ENCODE results near the gene CDK6.
A peak's percentile ranks its signal among the peaks of the same experiment; 100 is the strongest.

Gene CDK6

GRCh38 chr7:92843781-92844180 lies 7.4 kb upstream of the CDK6 start:
- no peak for DNase-seq

DNA sequence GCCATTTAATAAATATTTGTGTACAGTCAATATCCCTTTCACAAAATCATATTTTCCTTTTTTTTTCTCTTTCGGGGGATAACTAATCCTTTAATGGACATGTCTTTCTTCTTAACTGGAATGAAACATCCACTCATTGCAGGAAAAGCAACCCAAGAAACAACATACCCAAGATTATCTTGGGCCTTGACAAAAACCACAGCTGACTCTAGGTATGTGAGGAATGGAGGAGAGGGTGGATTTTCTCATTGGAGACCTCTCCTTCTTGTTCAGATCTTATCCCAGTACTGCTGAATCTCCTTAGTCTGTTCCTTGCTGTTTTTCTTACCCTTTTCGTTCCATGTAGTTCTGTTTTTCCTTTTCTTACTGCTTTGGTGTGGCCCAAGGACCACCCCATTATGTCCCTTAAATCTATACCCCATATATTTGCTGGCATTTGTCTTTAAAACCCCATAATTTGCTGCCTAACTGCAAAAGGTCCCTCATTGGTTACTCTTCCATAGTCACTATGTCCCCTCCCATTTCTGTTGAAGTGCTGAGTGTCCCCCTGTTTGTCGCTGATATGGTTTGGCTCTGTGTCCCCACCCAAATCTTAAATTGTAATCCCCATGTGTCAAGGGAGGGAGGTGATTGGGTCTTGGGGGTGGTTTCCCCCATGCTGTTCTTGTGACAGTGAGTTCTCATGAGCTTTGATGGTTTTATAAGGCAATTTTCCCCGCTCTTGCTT lies 6.8 kb upstream of the CDK6 start:
- no peak for DNase-seq

GRCh38 chr7:92841192-92841591 lies 4.8 kb upstream of the CDK6 start:
- no peak for DNase-seq

GRCh38 chr7:92840316-92840715 lies 3.9 kb upstream of the CDK6 start:
- DNase-seq, result no peak

- DNase-seq, result no peak
Observed at GRCh38 chr7:92839901-92840300, 3.5 kb upstream of the CDK6 start.

GRCh38 chr7:92838934-92839333 lies 2.6 kb upstream of the CDK6 start:
- DNase-seq, result no peak

DNA sequence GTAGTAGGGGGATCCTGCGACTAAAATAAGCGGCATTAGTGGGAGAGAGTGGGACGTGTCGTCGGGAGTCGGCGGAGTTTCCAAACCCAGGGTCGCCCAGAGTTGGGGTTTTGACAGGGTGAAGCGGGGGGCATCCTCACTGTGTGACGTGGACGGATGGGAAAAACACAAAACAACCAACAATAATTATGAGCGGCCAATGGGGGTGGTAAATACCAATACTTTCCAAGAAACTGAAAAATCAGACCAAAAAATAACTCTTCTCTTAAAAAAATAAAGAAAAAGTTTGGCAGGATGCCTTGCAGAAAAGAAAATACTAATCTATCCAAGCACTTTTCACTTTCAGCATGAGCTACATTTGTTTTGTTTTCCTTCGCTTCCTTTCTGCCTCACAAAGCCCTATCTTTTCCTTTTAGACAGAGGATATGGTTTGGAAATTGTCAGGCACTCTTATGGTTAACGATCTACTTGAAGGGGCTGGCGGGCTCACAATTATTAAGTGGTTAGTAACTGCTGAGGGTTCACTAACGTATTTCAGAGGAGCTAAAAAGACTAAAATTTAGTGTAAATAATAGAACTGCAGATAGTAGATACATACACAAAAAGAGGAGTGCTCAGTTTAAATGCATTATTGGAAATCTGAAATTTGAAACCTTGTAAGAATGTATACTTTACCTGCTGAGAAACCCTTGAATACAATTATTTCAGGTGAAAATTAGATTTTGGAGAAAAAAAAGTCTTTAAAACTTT lies 802 bp upstream of the CDK6 start:
- peak; percentile 22 for DNase-seq

DNA sequence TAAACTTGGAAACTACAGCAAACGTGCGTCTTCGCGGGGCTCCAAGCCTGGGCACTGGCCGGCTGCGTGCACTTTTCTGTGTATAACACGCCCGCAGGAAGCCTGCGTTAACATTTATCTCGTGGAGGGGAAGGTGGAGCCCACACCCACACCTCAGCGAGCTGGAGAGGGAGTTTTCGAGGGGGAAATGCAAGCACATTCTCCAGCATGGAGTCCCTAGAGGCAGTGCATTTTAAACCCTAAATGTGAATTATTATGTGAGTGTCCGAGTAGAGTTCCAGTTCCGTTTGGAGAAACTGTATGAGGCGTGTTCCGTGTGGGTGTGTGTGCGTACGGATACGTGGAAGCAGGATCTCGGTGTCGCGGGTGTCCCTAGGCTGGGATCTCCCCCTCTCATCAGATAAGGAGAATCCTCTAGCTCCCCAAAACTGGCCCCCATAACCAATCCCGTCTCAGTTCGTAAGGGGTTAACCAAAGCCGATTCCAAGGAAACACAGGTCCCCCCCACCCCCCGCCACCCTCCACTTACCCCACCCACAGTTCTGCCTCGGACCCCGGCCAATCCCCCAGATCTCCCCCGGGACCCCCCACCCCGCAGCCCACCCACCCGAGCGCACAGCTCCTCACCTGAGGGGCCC lies 403 bp downstream of the CDK6 start:
- peak; percentile 27 for DNase-seq

GRCh38 chr7:92835261-92835850 lies 1.0 kb downstream of the CDK6 start:
- DNase-seq, result peak; percentile 24

- DNase-seq, result peak; percentile 24
Observed at GRCh38 chr7:92834507-92835260, 1.7 kb downstream of the CDK6 start.

DNA sequence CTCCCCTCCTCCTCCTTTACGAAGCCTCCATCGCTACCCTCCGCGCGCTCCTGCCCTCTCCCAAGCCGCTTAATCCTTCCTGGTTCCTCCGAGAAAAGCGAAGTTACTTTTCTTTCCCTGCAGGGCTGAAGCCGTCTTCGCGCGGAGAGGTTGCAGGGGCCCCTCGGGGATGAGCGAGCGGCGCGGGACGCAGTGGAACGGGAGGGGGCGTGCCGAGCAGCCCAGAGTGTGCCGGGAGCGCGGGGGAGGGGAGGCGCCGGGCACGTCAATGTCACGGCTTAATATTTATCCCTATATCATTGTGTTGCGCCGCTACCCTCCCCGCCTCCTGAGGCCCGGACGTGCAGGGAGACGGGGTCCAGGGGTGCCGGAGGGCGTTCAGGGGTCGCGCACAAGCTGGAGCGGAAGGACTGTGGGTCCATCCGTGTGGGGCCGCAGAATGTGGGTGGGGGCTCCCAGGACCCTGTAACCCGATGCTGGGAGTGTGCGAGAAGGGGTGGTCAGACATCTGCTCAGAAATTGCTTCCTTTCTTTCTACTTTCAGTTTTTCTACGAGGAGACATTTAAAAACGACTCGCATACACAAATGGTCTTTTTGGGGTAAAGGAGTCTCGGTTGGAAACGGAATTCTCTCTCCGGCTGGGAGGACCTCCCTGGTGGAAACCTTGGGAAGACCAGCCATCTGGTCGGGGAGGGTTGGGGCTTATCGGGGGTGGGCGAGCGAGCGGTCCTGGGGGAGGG lies 2.4 kb downstream of the CDK6 start:
- DNase-seq, result peak; percentile 50

- peak; percentile 82 for DNase-seq
Observed at GRCh38 chr7:92833024-92833765, 3.2 kb downstream of the CDK6 start.

DNA sequence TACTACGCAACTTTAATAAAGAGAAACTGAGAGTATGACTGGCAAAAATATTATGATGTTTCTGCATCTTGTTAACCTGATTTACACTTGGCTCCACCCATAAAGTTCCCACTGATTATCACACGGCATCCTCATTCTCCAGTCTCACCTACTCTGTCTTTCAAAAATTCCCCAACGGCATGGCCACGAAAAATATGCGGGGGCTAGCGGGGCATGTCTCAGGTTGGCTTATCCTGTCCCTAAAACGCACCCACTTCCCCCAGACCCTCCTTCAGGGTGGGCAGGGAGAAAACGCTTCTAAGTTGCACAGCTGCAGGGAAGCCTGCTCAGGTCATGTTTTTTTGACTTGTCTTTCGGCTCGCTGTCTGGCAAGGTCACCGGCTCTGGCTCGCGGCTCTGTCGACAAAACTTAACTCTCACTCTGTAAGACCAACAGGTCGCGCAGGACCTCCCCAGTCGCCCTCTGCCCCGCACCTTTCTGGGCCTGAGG lies 3.8 kb downstream of the CDK6 start:
- no peak for DNase-seq

DNA sequence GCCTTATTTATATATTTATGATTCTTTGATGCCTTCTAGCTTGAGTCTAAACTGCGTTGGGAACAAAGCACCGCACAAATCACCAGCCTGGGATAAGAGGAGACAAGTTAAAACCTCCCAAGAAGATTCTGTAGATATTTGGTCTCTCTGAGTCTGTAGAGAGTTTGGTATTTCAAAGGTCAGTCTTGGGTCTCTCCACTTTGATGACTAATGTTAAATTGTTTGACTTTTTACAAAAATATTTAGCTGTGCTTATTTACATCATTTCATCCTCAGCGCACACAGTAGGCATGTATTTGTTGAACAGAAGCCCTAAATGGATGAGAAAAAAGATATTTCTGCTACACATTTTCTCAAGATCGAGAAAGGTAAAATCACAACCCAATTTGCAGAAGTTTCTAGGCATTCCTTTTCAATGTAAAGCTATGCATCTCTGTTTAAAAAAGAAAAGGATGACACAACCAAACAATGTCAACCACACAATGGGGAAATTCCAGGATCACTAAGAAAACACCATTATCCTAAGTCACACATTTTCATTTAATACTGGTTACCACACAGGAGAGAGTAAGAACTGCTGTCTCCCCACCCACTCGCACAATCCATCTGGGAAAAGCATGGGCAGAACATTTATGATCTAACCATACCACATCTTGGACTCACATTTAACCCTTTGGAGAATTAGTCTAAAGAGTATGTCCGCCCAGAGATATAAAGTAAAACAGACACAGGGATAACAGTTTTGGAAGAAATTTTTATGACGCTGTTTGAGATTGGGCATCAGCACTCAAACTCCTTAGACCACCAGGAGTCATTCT lies 4.4 kb downstream of the CDK6 start:
- DNase-seq, result no peak

DNA sequence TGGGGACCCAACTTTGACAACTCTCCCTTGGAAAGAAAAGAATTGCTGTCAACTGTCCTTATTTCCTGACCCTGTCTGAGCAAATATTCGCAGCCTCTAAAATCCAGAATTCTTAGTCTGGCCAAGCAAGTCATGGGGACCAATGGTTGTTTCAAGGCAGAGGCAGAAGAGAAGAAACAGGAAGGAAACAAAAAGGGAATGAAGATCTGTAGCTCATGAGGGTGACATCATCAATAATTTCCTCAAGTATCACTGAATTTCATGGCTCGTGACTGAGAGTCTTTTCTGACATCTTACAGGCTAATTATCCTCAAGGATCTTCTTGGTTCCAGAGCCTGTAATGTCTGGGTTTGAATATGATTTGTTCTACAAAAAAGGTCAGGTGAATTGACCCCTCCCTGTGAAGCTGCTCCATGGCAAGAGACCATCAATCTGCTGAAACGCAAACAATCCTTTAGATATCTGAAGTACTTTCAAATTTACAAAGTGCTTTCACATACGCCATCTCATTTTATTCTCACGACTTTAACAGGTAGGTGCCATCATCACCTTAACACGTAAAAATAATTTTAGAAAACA lies 5.8 kb downstream of the CDK6 start:
- no peak for DNase-seq

DNA sequence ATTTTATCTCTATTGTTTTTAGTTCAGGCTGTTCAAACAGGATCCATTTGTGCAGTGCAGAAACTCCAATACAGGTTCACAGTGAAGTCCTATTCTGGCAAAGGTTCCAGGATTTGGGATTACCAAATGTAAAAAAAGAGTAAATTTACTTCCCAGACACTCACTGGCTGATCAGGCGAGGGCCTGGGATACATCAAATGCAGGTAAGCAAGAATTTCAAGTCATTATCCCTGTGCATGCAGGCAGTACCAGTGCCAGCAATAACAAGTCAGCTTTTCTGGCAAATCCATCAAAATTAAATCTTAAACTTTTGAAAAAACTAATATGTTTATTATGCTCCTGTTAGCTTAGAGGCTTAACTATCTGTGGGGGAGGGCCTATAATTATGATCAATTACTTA lies 6.3 kb downstream of the CDK6 start:
- DNase-seq, result no peak

GRCh38 chr7:92827464-92828120 lies 8.8 kb downstream of the CDK6 start:
- no peak for DNase-seq

GRCh38 chr7:92826258-92826938 lies 10.0 kb downstream of the CDK6 start:
- DNase-seq, result no peak
